AG10803 (cell line): ENCODE results near the gene ZNF474.

Experiments
- DNase-seq: peaks from one replicate; pipeline ENCODE4 v3.0.0; 2010; ENCODE audit warnings: low read depth
- H3K4me3 ChIP-seq: 2 replicates; pipeline ENCODE4 v1.5.1; 2011; ENCODE audit warnings: mild to moderate bottlenecking, low read length, control low read depth
- TF ChIP-seq, protein P1 (sequence below): conservative IDR thresholded peaks from 2 replicates; pipeline ENCODE4 v1.5.1; 2011; ENCODE audit warnings: mild to moderate bottlenecking, low read length, control low read depth, inconsistent platforms

Gene ZNF474

DNA sequence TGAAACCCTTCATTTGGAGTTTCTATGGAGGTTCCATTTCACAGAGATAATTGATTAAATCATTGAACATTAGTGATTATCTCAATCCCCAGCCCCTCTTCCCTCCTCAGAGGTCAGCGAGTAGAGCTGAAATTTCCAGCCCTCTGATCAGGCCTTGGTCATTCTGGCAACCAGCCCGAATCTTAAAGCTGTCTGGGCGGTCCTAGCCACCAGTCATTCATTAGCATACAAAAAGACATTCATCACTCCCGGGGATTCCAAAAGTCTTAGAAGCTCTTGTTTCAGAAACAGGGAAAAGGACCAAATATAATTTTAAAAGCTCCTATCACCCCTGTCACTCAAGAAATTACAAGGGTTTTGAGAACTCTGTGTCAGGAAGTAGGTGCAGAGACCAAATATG, 41.3 kb downstream of the ZNF474 start:
- no peak overlapping the region for H3K4me3 ChIP-seq
- TF ChIP-seq, protein P1, sequence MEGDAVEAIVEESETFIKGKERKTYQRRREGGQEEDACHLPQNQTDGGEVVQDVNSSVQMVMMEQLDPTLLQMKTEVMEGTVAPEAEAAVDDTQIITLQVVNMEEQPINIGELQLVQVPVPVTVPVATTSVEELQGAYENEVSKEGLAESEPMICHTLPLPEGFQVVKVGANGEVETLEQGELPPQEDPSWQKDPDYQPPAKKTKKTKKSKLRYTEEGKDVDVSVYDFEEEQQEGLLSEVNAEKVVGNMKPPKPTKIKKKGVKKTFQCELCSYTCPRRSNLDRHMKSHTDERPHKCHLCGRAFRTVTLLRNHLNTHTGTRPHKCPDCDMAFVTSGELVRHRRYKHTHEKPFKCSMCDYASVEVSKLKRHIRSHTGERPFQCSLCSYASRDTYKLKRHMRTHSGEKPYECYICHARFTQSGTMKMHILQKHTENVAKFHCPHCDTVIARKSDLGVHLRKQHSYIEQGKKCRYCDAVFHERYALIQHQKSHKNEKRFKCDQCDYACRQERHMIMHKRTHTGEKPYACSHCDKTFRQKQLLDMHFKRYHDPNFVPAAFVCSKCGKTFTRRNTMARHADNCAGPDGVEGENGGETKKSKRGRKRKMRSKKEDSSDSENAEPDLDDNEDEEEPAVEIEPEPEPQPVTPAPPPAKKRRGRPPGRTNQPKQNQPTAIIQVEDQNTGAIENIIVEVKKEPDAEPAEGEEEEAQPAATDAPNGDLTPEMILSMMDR = no peak
- no peak for DNase-seq

GRCh38 chr5:122172207-122172606, 42.9 kb downstream of the ZNF474 start:
- TF ChIP-seq, protein P1 = no peak
- DNase-seq = no peak
- H3K4me3 ChIP-seq = no peak overlapping the region

DNA sequence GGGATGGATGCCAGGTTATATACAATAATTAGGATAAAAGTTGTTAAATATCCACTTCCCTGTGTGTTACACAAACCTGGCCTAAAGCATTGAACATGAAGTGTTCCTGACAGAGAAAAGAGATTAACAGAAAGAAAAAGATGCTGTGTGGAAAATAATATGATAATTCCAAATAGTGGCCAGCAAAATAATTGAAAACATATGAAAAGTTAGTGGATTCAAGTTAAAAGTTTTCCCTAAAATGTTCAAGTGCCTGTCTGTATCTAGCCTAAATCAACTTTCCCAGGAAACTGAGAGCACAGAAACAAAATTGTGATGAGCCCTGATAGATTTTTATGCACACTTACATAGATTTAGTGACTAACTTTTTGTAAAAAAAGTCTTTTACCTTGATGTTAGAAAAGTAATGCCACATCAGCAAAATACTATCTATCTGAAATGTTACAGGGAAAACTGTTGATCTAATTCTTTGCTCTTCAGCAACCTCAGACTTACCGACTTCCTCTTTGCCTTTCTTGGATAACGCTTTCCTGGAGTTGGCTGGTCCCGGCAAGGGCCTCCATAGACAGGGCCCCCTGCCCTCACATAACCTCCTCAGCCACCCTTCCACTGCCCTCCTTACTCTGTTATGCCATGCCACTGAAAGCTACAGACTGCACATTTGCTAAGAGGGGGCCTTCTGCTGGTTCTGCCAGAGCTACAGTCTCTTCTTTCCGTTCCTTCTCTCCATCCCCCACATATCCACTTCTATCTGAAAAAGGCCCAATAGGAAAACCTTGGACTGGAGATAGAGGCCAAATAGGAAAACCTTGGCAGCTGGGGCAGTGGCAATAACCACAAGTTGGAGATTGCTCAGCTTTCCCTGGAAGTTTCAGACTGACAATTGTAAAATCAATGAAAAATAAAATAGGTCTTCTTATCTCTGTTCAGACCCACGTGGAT, 44.4 kb downstream of the ZNF474 start:
- no peak overlapping the region for H3K4me3 ChIP-seq
- DNase-seq = no peak
- TF ChIP-seq, protein P1 = no peak

GRCh38 chr5:122175091-122175490, 45.7 kb downstream of the ZNF474 start:
- TF ChIP-seq, protein P1 = no peak
- no peak for DNase-seq
- no peak overlapping the region for H3K4me3 ChIP-seq

DNA sequence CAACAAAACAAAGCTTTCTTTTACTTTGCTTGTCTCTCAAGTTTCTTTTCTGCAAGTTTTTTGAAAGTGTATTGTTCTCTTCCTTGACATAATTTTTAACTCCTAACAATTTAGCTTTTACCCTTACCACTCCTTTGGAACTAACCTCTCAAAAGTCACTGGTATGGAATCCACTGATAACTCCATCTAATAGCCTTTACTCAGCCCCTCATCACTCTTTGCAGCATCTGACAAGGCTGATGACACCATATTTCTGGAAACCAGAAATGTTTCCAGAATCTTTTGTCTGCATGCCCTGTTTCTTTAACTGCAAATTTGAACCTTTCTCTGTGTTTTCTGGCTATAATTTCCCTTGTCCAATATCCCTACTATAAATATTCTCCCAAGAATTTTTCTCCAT, 46.5 kb downstream of the ZNF474 start:
- no peak for DNase-seq
- H3K4me3 ChIP-seq = no peak overlapping the region
- TF ChIP-seq, protein P1 = no peak

GRCh38 chr5:122177161-122177560, 47.8 kb downstream of the ZNF474 start:
- TF ChIP-seq, protein P1 = no peak
- no peak overlapping the region for H3K4me3 ChIP-seq

DNA sequence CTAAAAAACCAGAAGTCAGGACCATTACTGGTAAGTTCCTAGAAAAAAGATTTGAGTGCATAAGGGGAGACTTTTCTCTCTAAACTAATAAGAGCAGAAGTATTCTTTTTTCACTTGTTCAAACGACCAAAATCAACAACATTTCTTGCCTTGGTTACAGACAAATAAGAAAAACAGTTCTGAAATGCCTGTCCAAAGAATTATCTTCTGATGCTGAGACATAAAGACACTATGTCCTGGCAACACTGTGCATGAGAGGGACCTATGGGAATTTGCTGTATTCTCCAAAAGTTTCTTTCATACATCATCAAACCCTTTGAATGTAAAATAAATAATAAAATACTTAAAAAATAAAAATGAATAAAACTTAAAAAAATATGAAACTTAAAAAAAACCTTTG, 50.4 kb downstream of the ZNF474 start:
- no peak for DNase-seq
- H3K4me3 ChIP-seq = no peak overlapping the region
- TF ChIP-seq, protein P1 = no peak

More at GRCh38 chr5:122177161-122177560, 47.8 kb downstream of the ZNF474 start:
- no peak for DNase-seq
